ENCODE results near the gene STEAP1B. TPM values are rescaled to one million over a fixed set of nuclear protein-coding genes. Genes with fewer than 3 reads are reported as not detected.

Gene STEAP1B
- total and polyA plus RNA-seq, 2 of the 4 experiments (the other 2 are of a cell fraction) = 7.9 to 13.8 TPM

- peaks cover 2% of the 10 kb centered on the region for H3K4me1 ChIP-seq (ENCODE audit: control insufficient read depth, insufficient read depth, low read length)
- intact Hi-C loops (cut with micrococcal nuclease) = loop anchor here (2.0 to 10.0 kb wide), 3 partner anchors 163 to 385 kb away; no protein-coding TSS in a partner anchor
- ChIA-PET POLR2A (ENCODE audit: unreplicated experiment) (no interaction called here), CTCF (no interaction called here)
- dilution Hi-C loops (cut with HindIII; ENCODE audit: low sequenced_read_pairs, unreplicated experiment) = loop anchor here (25.0 kb wide), 1 partner anchor 376 kb away; no protein-coding TSS in a partner anchor
- H3K79me1 ChIP-seq (ENCODE audit: low read depth in 1 of 2, low read length in 2 of 2) = no peaks in the 10 kb centered on the region
- 64% methylated on average over 2 of the region's 5 CpGs; no CpG with 5 or more reads in 1 of the 2 experiments for WGBS, 2 experiments (ENCODE audit: extremely low coverage in 2 of 2, insufficient read length in 1 of 2)
- no peak overlapping the region for H2BK120ac ChIP-seq (ENCODE audit: low read depth, low read length)
- no peak overlapping the region for H3K9ac ChIP-seq (ENCODE audit: low read depth, low read length)
- no peak overlapping the region for H3K14ac ChIP-seq (replicated peaks; ENCODE audit: low read depth, low read length)
- H2BK15ac ChIP-seq (ENCODE audit: low read depth, low read length) = no peak overlapping the region
- no peak overlapping the region for H3K56ac ChIP-seq (ENCODE audit: extremely low read depth, insufficient read depth, low read length)
- no peak overlapping the region for H2BK20ac ChIP-seq (ENCODE audit: low read depth, low read length)
- no peak overlapping the region for H3K4ac ChIP-seq (ENCODE audit: low read depth, low read length)
- no peak overlapping the region for H3K4me3 ChIP-seq (ENCODE audit: insufficient read depth, low read depth, low read length)
- no peaks in the 10 kb centered on the region for H3K9me1 ChIP-seq (ENCODE audit: insufficient read depth, low read length)
- H4K5ac ChIP-seq (ENCODE audit: low read depth, low read length) = no peak overlapping the region
- no peak overlapping the region for H3K27ac ChIP-seq (ENCODE audit: insufficient read depth, low read length)
- no peak overlapping the region for H3K4me2 ChIP-seq (ENCODE audit: low read depth, low read length)
- DNase-seq (no peak), ATAC-seq (ENCODE audit: low read depth) (no peak)
- no peak overlapping the region for H2BK5ac ChIP-seq (ENCODE audit: low read depth, low read length, poor library complexity, severe bottlenecking)
- peak overlapping the region; percentile 9 for H2AK9ac ChIP-seq (replicated peaks; ENCODE audit: low read depth, low read length, poor library complexity)
- no peaks in the 10 kb centered on the region for H3K36me3 ChIP-seq (ENCODE audit: control insufficient read depth, insufficient read depth, low read length)
- H3K18ac ChIP-seq (ENCODE audit: low read depth, low read length) = no peak overlapping the region
- no peak overlapping the region for H4K91ac ChIP-seq (ENCODE audit: insufficient read depth, low read depth, low read length)
- no peaks in the 10 kb centered on the region for H4K20me1 ChIP-seq (ENCODE audit: insufficient read depth, low read length)
- no TSS peak for BruUV-seq (replicated peaks)
- no peak overlapping the region for H2AFZ ChIP-seq (replicated peaks; ENCODE audit: low read length, poor library complexity)
- TF ChIP-seq MXI1 (IDR thresholded peaks at IDR 0.05; ENCODE audit: borderline replicate concordance, low read depth, low read length) (no peak), RAD21 (IDR thresholded peaks at IDR 0.05; ENCODE audit: low read length) (no peak), BHLHE40 (IDR thresholded peaks at IDR 0.05; ENCODE audit: low read depth, low read length) (no peak), POLR2A (IDR thresholded peaks at IDR 0.05; ENCODE audit: low read depth, low read length) (no peak), CTCF (conservative IDR thresholded peaks at IDR 0.05; ENCODE audit: low read depth, low read length) (no peak)
- H2AK5ac ChIP-seq (ENCODE audit: low read depth, low read length) = no peak overlapping the region
- no peaks in the 10 kb centered on the region for H3K27me3 ChIP-seq (ENCODE audit: control insufficient read depth, insufficient read depth, low read length)
- no peaks in the 10 kb centered on the region for H3K9me3 ChIP-seq (ENCODE audit: control insufficient read depth, insufficient read depth, low read length)
- no peak overlapping the region for H3K23ac ChIP-seq (ENCODE audit: low read depth, low read length)
- in situ Hi-C loops (cut with MboI; ENCODE audit: low sequenced_read_pairs) = no loop called here
- no peak overlapping the region for H4K8ac ChIP-seq (ENCODE audit: low read depth in 2 of 2, low read length in 2 of 2)
Measured at GRCh38 chr7:22487978-22488642, 11.9 kb downstream of the STEAP1B start.
